Measurements from ENCODE around the gene NHS. TPM values are rescaled to one million over a fixed set of nuclear protein-coding genes. Genes with fewer than 3 reads are reported as not detected.

The NHS gene
- total and polyA plus RNA-seq, 2 of the 4 experiments (the other 2 are of a cell fraction), result 0.36 to 0.90 TPM

DNA sequence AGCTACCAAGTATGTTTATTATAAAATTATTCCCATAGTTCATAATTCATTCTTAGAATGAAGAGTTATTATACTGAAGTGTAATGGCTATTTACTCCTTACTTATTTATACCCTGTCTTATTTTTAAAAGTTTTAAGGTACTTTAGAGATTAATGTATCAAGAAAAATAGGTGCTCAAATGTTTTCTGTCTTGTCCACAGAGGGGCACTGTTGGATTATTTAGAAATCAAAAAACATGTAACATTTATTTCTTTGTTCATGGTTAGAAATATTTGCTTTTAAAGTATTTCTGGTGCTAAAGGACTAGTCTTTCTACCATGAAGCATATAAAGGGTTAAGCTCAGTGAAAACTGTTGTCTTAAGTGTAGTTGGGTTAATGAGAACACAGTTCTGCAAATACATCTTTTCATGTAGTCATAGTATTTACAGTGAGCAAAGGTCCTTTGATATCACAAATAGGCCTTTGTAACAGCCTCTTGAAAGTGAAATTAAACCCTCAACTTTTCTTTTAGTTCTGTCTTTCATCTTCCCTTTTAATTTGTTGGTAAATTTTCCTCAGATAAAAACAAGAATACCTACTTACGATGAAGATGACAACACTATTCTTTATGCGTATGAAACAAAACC lies 370.0 kb downstream of the NHS start:
- no peak overlapping the region for H2AK9ac ChIP-seq (replicated peaks; ENCODE audit: low read depth, low read length, poor library complexity)
- in situ Hi-C loops (cut with MboI; ENCODE audit: low sequenced_read_pairs) (no loop called here), intact Hi-C loops (cut with micrococcal nuclease) (loop anchor here (2.0 to 5.0 kb wide), 2 partner anchors 467 to 632 kb away; no protein-coding TSS in a partner anchor), dilution Hi-C loops (cut with HindIII; ENCODE audit: low sequenced_read_pairs, unreplicated experiment) (no loop called here)
- H3K27ac ChIP-seq (ENCODE audit: insufficient read depth, low read length), result no peak overlapping the region
- no peak overlapping the region for H2BK15ac ChIP-seq (ENCODE audit: low read depth, low read length)
- ATAC-seq (ENCODE audit: low read depth) (no peak), DNase-seq (no peak)
- H3K23ac ChIP-seq (ENCODE audit: low read depth, low read length), result no peak overlapping the region
- H3K18ac ChIP-seq (ENCODE audit: low read depth, low read length), result no peak overlapping the region
- H3K4me1 ChIP-seq (ENCODE audit: control insufficient read depth, insufficient read depth, low read length), result no peaks in the 10 kb centered on the region
- H2BK120ac ChIP-seq (ENCODE audit: low read depth, low read length), result no peak overlapping the region
- no peak overlapping the region for H3K9ac ChIP-seq (ENCODE audit: low read depth, low read length)
- H3K79me1 ChIP-seq (ENCODE audit: low read depth in 1 of 2, low read length in 2 of 2), result peaks cover 0 to 4% of the 10 kb centered on the region in 2 experiments; a peak in 3 of 4 replicates
- H4K8ac ChIP-seq (ENCODE audit: low read depth in 2 of 2, low read length in 2 of 2), result no peak overlapping the region
- no CpG with 5 or more reads among the region's 2 CpGs for WGBS, 2 experiments (ENCODE audit: extremely low coverage in 2 of 2, insufficient read length in 1 of 2)
- H4K20me1 ChIP-seq (ENCODE audit: insufficient read depth, low read length), result peaks cover 3% of the 10 kb centered on the region
- H3K9me1 ChIP-seq (ENCODE audit: insufficient read depth, low read length), result no peaks in the 10 kb centered on the region
- no peak overlapping the region for H2BK5ac ChIP-seq (ENCODE audit: low read depth, low read length, poor library complexity, severe bottlenecking)
- H4K91ac ChIP-seq (ENCODE audit: insufficient read depth, low read depth, low read length), result no peak overlapping the region
- no peak overlapping the region for H2BK20ac ChIP-seq (ENCODE audit: low read depth, low read length)
- CTCF ChIA-PET, result interaction anchor here (0.7 kb wide), 1 partner anchor 19 kb away, joined by 3 read pairs; no protein-coding TSS in a partner anchor
- POLR2A ChIA-PET (ENCODE audit: unreplicated experiment), result no interaction called here
- H2AK5ac ChIP-seq (ENCODE audit: low read depth, low read length), result no peak overlapping the region
- no TSS peak for BruUV-seq (replicated peaks)
- no peak overlapping the region for H3K4me3 ChIP-seq (ENCODE audit: insufficient read depth, low read depth, low read length)
- H3K4ac ChIP-seq (ENCODE audit: low read depth, low read length), result no peak overlapping the region
- H3K4me2 ChIP-seq (ENCODE audit: low read depth, low read length), result no peak overlapping the region
- H3K36me3 ChIP-seq (ENCODE audit: control insufficient read depth, insufficient read depth, low read length), result no peaks in the 10 kb centered on the region; the same call in 1 of the 2 replicates
- no peak overlapping the region for H4K5ac ChIP-seq (ENCODE audit: low read depth, low read length)
- no peak overlapping the region for H3K56ac ChIP-seq (ENCODE audit: extremely low read depth, insufficient read depth, low read length)
- no peak overlapping the region for H3K14ac ChIP-seq (replicated peaks; ENCODE audit: low read depth, low read length)
- H3K9me3 ChIP-seq (ENCODE audit: control insufficient read depth, insufficient read depth, low read length), result no peaks in the 10 kb centered on the region
- TF ChIP-seq, protein P1, sequence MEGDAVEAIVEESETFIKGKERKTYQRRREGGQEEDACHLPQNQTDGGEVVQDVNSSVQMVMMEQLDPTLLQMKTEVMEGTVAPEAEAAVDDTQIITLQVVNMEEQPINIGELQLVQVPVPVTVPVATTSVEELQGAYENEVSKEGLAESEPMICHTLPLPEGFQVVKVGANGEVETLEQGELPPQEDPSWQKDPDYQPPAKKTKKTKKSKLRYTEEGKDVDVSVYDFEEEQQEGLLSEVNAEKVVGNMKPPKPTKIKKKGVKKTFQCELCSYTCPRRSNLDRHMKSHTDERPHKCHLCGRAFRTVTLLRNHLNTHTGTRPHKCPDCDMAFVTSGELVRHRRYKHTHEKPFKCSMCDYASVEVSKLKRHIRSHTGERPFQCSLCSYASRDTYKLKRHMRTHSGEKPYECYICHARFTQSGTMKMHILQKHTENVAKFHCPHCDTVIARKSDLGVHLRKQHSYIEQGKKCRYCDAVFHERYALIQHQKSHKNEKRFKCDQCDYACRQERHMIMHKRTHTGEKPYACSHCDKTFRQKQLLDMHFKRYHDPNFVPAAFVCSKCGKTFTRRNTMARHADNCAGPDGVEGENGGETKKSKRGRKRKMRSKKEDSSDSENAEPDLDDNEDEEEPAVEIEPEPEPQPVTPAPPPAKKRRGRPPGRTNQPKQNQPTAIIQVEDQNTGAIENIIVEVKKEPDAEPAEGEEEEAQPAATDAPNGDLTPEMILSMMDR (conservative IDR thresholded peaks at IDR 0.05; ENCODE audit: low read depth, low read length), result peak; percentile 46
- no peak for TF ChIP-seq CHD1 (IDR thresholded peaks at IDR 0.05; ENCODE audit: low read depth, low read length)
- peak; percentile 26 for TF ChIP-seq RAD21 (IDR thresholded peaks at IDR 0.05; ENCODE audit: low read length)
- H2AFZ ChIP-seq (replicated peaks; ENCODE audit: low read length, poor library complexity), result no peak overlapping the region
- H3K27me3 ChIP-seq (ENCODE audit: control insufficient read depth, insufficient read depth, low read length), result no peaks in the 10 kb centered on the region
